ENCODE data around the gene KANSL3. TPM values are rescaled to one million over a fixed set of nuclear protein-coding genes. Genes with fewer than 3 reads are reported as not detected.

The KANSL3 gene
- total and polyA plus RNA-seq, 2 donors (not counting 3 experiments of a cell fraction or from before 2014, with no cell fraction given) = 27.7 to 36.9 TPM

GRCh38 chr2:96552315-96553175 lies 85.6 kb downstream of the KANSL3 start:
- Histone ChIP-seq H3K4me2 (ENCODE audit: insufficient read depth, low read length) (no peak overlapping the region), H3K27me3 (ENCODE audit: control insufficient read depth in 2 of 2, insufficient read depth in 2 of 2, low read length in 2 of 2) (no peaks in the 10 kb centered on the region), H3K36me3 (ENCODE audit: control insufficient read depth in 2 of 2, extremely low read depth in 1 of 2, insufficient read depth in 2 of 2, low read length in 2 of 2) (peaks cover 0 to 34% of the 10 kb centered on the region in 2 experiments), H3K9ac (replicated peaks; ENCODE audit: extremely low read depth, insufficient read depth, low read length) (no peak overlapping the region), H3K9me3 (replicated peaks; ENCODE audit: control insufficient read depth, insufficient read depth, low read length) (no peaks in the 10 kb centered on the region), H3K79me2 (ENCODE audit: control insufficient read depth, insufficient read depth, low read length) (no peaks in the 10 kb centered on the region), H3K27ac (ENCODE audit: insufficient read depth, low read depth, low read length) (no peak overlapping the region), H2AFZ (ENCODE audit: low read depth, low read length) (no peak overlapping the region), H3K4me3 (replicated peaks in 1 of 3; ENCODE audit: insufficient read depth in 1 of 3, low read depth in 1 of 3, low read length in 3 of 3) (no peak overlapping the region), H4K20me1 (replicated peaks; ENCODE audit: control insufficient read depth, extremely low read depth, insufficient read depth, low read length) (no peaks in the 10 kb centered on the region), H3K9me1 (replicated peaks; ENCODE audit: control insufficient read depth, extremely low read depth, insufficient read depth, low read length) (no peaks in the 10 kb centered on the region), H3K4me1 (ENCODE audit: control insufficient read depth, extremely low read depth, insufficient read depth, low read length) (no peaks in the 10 kb centered on the region)
- POLR2A ChIA-PET = no interaction called here
- CTCF ChIA-PET = interaction anchor here (2.6 to 11.6 kb wide), 5 partner anchors 14 to 42 kb away, joined by 9 to 130 read pairs (median 59); partner anchors contain the start of gene ARID5A
- intact Hi-C loops (cut with micrococcal nuclease) = no loop called here
- FAIRE-seq (no peak), DNase-seq (ENCODE audit: low read depth, low spot score) (no peak)
- dilution Hi-C loops (cut with MboI; ENCODE audit: extremely low pct_ligation_motif_present, low sequenced_read_pairs) = no loop called here
- BruUV-seq (replicated peaks) = TSS peak; percentile 28
- no peak for TF ChIP-seq FOS (IDR thresholded peaks at IDR 0.05; ENCODE audit: borderline replicate concordance, insufficient read depth, low read length)
- TF ChIP-seq JUN (IDR thresholded peaks at IDR 0.05; ENCODE audit: borderline replicate concordance, insufficient read depth, insufficient read length, low read depth) = no peak
- TF ChIP-seq MAX (IDR thresholded peaks at IDR 0.05; ENCODE audit: insufficient read depth, insufficient read length) = no peak
- TF ChIP-seq CTCF (IDR thresholded peaks at IDR 0.05; ENCODE audit: extremely low read depth in 1 of 2, insufficient read depth in 1 of 2, low read depth in 1 of 2, low read length in 2 of 2) = no peak
- TF ChIP-seq POLR2AphosphoS5 (IDR thresholded peaks at IDR 0.05; ENCODE audit: insufficient read depth, low read depth, low read length) = no peak
- TF ChIP-seq POLR2A (IDR thresholded peaks at IDR 0.05; ENCODE audit: low read depth, low read length) = no peak
- TF ChIP-seq EZH2 (IDR thresholded peaks at IDR 0.05; ENCODE audit: borderline replicate concordance, low read depth, low read length, severe bottlenecking) = no peak
- no peak for TF ChIP-seq GATA2 (IDR thresholded peaks at IDR 0.05; ENCODE audit: insufficient read depth, insufficient read length, low read depth, low read length)
- TF ChIP-seq MYC (IDR thresholded peaks at IDR 0.05; ENCODE audit: low read depth, low read length) = no peak

Data from endothelial cell of umbilical vein (primary cell).